A204.1 (cell line): ENCODE measurements around the gene IARS1.

Experiments used
- FAIRE-seq: peaks from 2 replicates; lab custom pipeline; 2012; peaks lifted over from hg19 to GRCh38; lab: Jason Lieb, UNC

IARS1 gene

GRCh38 chr9:92293452-92294296, at the start of gene IARS1:
TSS of gene IARS1 (minus strand) at chr9:92293697. CDS start at chr9:92289419, 4,278 bp downstream.
- peak; percentile 89 for FAIRE-seq

GRCh38 chr9:92342825-92343488, 49.5 kb upstream of the IARS1 start:
- peak; percentile 93 for FAIRE-seq

- no peak for FAIRE-seq
Observed at GRCh38 chr9:92341578-92341977, 48.1 kb upstream of the IARS1 start.

GRCh38 chr9:92333282-92333634, 39.8 kb upstream of the IARS1 start:
- no peak for FAIRE-seq

GRCh38 chr9:92332577-92333281, 39.2 kb upstream of the IARS1 start:
- no peak for FAIRE-seq

GRCh38 chr9:92328225-92328624, 34.7 kb upstream of the IARS1 start:
- FAIRE-seq: peak; percentile 82

GRCh38 chr9:92327283-92327850, 33.9 kb upstream of the IARS1 start:
- no peak for FAIRE-seq

- FAIRE-seq: no peak
Observed at GRCh38 chr9:92325991-92326500, 32.5 kb upstream of the IARS1 start.

GRCh38 chr9:92325269-92325990, 31.9 kb upstream of the IARS1 start, which contains the start of the genes CENPP and NOL8:
TSS of gene CENPP (plus strand) at chr9:92325953.
TSS of gene NOL8 (minus strand) at chr9:92325350. CDS start at chr9:92324161, 1,189 bp downstream.
- no peak for FAIRE-seq

- no peak for FAIRE-seq
Observed at GRCh38 chr9:92324889-92325268, 31.4 kb upstream of the IARS1 start.

- no peak for FAIRE-seq
Observed at GRCh38 chr9:92324431-92324830, 30.9 kb upstream of the IARS1 start.

- no peak for FAIRE-seq
Observed at GRCh38 chr9:92315456-92315855, 22.0 kb upstream of the IARS1 start.

- FAIRE-seq: no peak
Observed at GRCh38 chr9:92313624-92314012, 20.1 kb upstream of the IARS1 start.

GRCh38 chr9:92312887-92313623, 19.6 kb upstream of the IARS1 start:
- no peak for FAIRE-seq

- no peak for FAIRE-seq
Observed at GRCh38 chr9:92310562-92310961, 17.1 kb upstream of the IARS1 start.

GRCh38 chr9:92308893-92309292, 15.4 kb upstream of the IARS1 start:
- FAIRE-seq: no peak

- FAIRE-seq: no peak
Observed at GRCh38 chr9:92300936-92301335, 7.4 kb upstream of the IARS1 start.

GRCh38 chr9:92299116-92299515, 5.6 kb upstream of the IARS1 start:
- FAIRE-seq: no peak

- FAIRE-seq: no peak
Observed at GRCh38 chr9:92298036-92298435, 4.5 kb upstream of the IARS1 start.

GRCh38 chr9:92297611-92298010, 4.1 kb upstream of the IARS1 start:
- FAIRE-seq: no peak

GRCh38 chr9:92295827-92296258, 2.3 kb upstream of the IARS1 start:
- FAIRE-seq: no peak
